Measurements from ENCODE around the gene WDR41. TPM values are rescaled to one million over a fixed set of nuclear protein-coding genes. Genes with fewer than 3 reads are reported as not detected.

WDR41 gene
- total RNA-seq, 1 experiment from 2014 or later: 39.8 TPM

GRCh38 chr5:77494935-77495334 lies 2.8 kb upstream of the WDR41 start:
- ATAC-seq (no peak), DNase-seq (ENCODE audit: low spot score) (no peak)
- TF ChIP-seq USF2 (CRISPR knock-in tag; IDR thresholded peaks at IDR 0.05) (no peak), HMGA2 (CRISPR knock-in tag; IDR thresholded peaks at IDR 0.05) (no peak), NFE2L1 (CRISPR knock-in tag; IDR thresholded peaks at IDR 0.05) (no peak), RELA (CRISPR knock-in tag; IDR thresholded peaks at IDR 0.05; ENCODE audit: borderline replicate concordance) (no peak), NFYB (CRISPR knock-in tag; conservative IDR thresholded peaks at IDR 0.05; ENCODE audit: low read depth) (no peak), ATF2 (CRISPR knock-in tag; IDR thresholded peaks at IDR 0.05; ENCODE audit: borderline replicate concordance, low read depth) (no peak), FOXP1 (CRISPR knock-in tag; IDR thresholded peaks at IDR 0.05; ENCODE audit: borderline replicate concordance) (no peak), AR (CRISPR knock-in tag; IDR thresholded peaks at IDR 0.05) (no peak), USF1 (CRISPR knock-in tag; IDR thresholded peaks at IDR 0.05) (no peak), ERG (CRISPR knock-in tag; IDR thresholded peaks at IDR 0.05) (no peak), NR1H2 (CRISPR knock-in tag; IDR thresholded peaks at IDR 0.05) (no peak), ELF4 (CRISPR knock-in tag; IDR thresholded peaks at IDR 0.05; ENCODE audit: low read depth) (no peak), STAT6 (CRISPR knock-in tag; conservative IDR thresholded peaks at IDR 0.05; ENCODE audit: low read depth) (no peak), PRRX2 (CRISPR knock-in tag; IDR thresholded peaks at IDR 0.05) (no peak), PRDM15 (CRISPR knock-in tag; IDR thresholded peaks at IDR 0.05) (no peak), KAT7 (CRISPR knock-in tag; IDR thresholded peaks at IDR 0.05; ENCODE audit: borderline replicate concordance) (no peak), JUN (CRISPR knock-in tag; IDR thresholded peaks at IDR 0.05) (no peak), ATF6 (CRISPR knock-in tag; IDR thresholded peaks at IDR 0.05) (no peak)
- Mint-ChIP-seq H3K36me3 (no peaks in the 10 kb centered on the region), H3K27me3 (ENCODE audit: low read depth) (peaks cover 35% of the 10 kb centered on the region), H3K27ac (no peak overlapping the region), H3K4me1 (peaks cover 13% of the 10 kb centered on the region), H3K9me3 (no peaks in the 10 kb centered on the region), H3K4me3 (no peak overlapping the region)
- POLR2A ChIA-PET: no interaction called here
- CTCF ChIA-PET: no interaction called here
